ENCODE results near the gene PCDH12. TPM values are rescaled to one million over a fixed set of nuclear protein-coding genes. Genes with fewer than 3 reads are reported as not detected.
A peak's percentile ranks its signal among the peaks of the same experiment; 100 is the strongest.

The PCDH12 gene
- total and polyA plus RNA-seq, 12 donors = 3.6 to 16.6 (median 8.4) TPM

DNA sequence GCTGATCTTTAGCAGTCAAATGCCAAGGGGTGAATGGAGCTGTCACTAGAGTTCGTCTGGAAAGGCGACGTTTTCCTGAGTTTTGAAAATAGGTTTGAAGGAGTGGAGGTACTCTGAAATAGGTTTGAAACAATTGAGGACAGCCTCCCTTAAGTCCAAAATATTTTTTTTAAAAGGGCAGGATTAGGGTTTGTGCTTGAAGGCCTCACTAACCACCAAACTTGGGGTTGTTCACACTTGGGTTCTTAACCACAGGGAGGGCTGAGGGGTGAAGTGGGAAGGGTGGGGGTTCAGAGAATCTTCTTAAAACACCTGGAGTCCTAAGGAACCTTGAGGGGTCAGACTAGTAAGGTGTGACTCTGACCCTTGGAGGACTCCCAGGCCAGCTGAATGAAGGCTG is 3.5 kb upstream of the PCDH12 start:
- Histone ChIP-seq H3K27me3 (no peaks in the 10 kb centered on the region), H3K36me3 (no peaks in the 10 kb centered on the region), H3K4me1 (peaks cover 5 to 50% (median 41%) of the 10 kb centered on the region in 9 donors), H3K4me3 (no peak overlapping the region), H3K27ac (peak overlapping the region in 1 of 10 donors; percentile 72), H3K9me3 (no peaks in the 10 kb centered on the region)
- ATAC-seq (no peak), DNase-seq (no peak)
- TF ChIP-seq, protein P1, sequence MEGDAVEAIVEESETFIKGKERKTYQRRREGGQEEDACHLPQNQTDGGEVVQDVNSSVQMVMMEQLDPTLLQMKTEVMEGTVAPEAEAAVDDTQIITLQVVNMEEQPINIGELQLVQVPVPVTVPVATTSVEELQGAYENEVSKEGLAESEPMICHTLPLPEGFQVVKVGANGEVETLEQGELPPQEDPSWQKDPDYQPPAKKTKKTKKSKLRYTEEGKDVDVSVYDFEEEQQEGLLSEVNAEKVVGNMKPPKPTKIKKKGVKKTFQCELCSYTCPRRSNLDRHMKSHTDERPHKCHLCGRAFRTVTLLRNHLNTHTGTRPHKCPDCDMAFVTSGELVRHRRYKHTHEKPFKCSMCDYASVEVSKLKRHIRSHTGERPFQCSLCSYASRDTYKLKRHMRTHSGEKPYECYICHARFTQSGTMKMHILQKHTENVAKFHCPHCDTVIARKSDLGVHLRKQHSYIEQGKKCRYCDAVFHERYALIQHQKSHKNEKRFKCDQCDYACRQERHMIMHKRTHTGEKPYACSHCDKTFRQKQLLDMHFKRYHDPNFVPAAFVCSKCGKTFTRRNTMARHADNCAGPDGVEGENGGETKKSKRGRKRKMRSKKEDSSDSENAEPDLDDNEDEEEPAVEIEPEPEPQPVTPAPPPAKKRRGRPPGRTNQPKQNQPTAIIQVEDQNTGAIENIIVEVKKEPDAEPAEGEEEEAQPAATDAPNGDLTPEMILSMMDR (IDR thresholded peaks at IDR 0.05) = no peak
- 85 to 91% methylated on average over 3 of the region's 3 CpGs for WGBS, 2 donors
- intact Hi-C loops (cut with DNase I) = loop anchor here in 8 of 10 donors (2.0 to 10.0 kb wide), 9 partner anchors 39 to 271 kb away; partner anchors contain the start of gene DELE1 (in 1 of the 8)

DNA sequence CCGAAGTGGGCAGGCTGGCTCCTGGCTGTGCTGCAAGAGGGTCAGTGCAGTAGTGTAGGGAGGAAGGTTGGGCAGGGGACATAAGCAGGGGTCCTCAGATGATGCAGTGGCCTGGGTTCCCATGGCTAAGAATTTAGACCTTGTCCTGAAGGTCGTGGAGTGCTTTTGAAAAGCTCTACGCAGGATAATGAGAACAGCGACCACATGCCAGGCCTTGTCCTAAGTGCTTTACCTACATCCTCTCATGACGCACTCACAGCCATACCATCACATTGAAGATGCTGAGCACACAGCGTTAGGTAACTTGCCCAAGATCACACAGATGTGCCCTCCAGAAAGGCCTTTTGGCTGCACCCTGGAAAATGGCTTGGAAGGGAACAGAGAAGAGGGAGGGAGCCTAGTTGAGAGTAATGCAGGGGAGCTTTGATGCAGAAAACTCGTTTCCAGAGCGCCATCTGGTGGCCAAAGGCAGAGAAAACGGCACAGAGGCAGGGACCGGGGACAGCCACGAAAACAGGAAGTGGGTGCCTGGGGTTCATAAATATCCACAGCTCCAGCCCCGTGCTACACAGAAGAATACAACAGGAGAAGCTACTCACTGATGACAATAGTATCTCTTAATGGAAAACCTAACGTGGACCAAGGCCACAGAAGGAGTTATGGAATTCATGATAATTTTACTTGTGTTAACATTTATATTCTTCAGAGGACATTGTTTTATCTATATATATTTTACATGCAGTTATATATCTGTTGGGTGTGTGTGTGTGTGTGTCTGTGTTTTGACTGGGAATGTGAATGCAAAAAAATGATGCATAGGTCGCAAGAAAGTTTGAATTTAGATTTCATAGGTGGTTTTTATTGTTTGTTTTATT is 2.7 kb upstream of the PCDH12 start:
- Histone ChIP-seq H3K9me3 (no peaks in the 10 kb centered on the region), H3K4me3 (no peak overlapping the region), H3K4me1 (peaks cover 5 to 55% (median 41%) of the 10 kb centered on the region in 9 donors), H3K36me3 (no peaks in the 10 kb centered on the region), H3K27ac (peak overlapping the region in 8 of 10 donors; percentile 36 to 89 (median 82)), H3K27me3 (no peaks in the 10 kb centered on the region)
- intact Hi-C loops (cut with DNase I) = loop anchor here in 9 of 10 donors (1.0 to 10.0 kb wide), 11 partner anchors 38 to 295 kb away; partner anchors contain the start of gene DELE1 (in 1 of the 9)
- TF ChIP-seq, protein P1 (IDR thresholded peaks at IDR 0.05) = peak; percentile 86 to 95 (median 91)
- ATAC-seq (peak; percentile 78 to 87 (median 82)), DNase-seq (peak; percentile 86 to 92)
- WGBS, 2 donors = 26 to 29% methylated on average over 14 of the region's 14 CpGs

DNA sequence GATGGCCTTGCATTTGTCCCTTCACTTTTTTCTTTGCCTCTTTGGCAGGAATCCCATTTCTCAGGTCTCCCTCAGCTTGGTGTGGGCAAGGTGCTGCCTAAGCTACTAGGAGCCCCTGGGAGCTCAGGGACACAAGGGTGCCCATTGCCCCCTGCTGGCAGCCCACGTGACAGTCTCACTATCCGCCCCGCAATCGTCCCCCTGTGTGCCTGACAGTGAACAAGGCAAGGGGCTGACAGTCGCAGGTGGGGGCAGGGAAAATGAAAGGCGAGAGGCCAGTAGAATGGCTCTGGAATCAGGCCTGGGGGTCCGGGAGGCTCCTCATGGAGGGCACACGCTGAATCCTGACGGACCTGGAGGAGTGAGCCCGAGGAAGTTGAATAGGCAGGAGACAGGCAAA is 2.0 kb upstream of the PCDH12 start:
- TF ChIP-seq, protein P1 (IDR thresholded peaks at IDR 0.05) = peak in 6 of 9 donors; percentile 28 to 49 (median 36)
- Histone ChIP-seq H3K9me3 (no peaks in the 10 kb centered on the region), H3K36me3 (peaks cover 0 to 2% (median 0%) of the 10 kb centered on the region in 9 donors), H3K27me3 (no peaks in the 10 kb centered on the region), H3K4me1 (peaks cover 5 to 60% (median 44%) of the 10 kb centered on the region in 9 donors), H3K4me3 (no peak overlapping the region), H3K27ac (peak overlapping the region in 8 of 10 donors; percentile 36 to 89 (median 82))
- DNase-seq (no peak), ATAC-seq (peak in 2 of 8 donors; percentile 27 to 41)
- intact Hi-C loops (cut with DNase I) = loop anchor here in 9 of 10 donors (1.0 to 10.0 kb wide), 11 partner anchors 38 to 295 kb away; partner anchors contain the start of gene DELE1 (in 1 of the 9)
- WGBS, 2 donors = 49 to 55% methylated on average over 10 of the region's 10 CpGs

DNA sequence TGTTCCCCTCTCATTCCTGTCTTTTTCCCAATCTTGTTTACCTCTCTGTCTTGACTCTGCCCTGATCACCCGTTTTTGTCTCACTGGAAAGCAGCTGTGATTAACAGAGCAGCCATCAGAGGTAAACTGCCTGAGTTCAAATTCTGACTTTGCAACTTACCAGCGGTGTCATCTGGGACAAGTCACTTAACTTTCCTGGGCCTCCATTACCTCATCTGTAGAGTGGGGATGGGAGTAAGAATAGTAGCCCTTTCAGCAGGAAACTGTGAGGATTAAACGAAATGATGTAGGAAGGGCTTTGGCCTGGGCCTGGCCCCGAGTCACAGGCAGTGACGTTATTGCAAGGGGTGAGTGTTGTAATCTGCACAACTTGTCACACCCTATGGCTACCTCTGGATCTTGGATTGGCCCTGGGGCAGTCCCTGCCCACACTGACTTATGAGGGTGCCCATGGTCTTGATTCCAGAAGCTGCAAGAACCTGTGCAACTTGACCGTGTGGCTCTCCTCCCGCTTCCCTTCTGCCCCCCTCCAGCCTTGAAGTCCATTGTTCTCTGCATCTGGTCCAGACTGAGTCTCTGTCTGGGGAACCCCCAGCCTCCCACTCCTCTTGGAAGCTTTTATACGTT is 657 bp upstream of the PCDH12 start:
- H3K4me3 ChIP-seq = peak overlapping the region in 8 of 10 donors; percentile 15 to 60 (median 54)
- H3K9me3 ChIP-seq = no peaks in the 10 kb centered on the region
- H3K27me3 ChIP-seq = no peaks in the 10 kb centered on the region
- H3K27ac ChIP-seq = peak overlapping the region; percentile 59 to 89 (median 83)
- TF ChIP-seq, protein P1 (IDR thresholded peaks at IDR 0.05) = no peak
- ATAC-seq (peak; percentile 20 to 72 (median 58)), DNase-seq (peak in 1 of 2 donors; percentile 48)
- H3K4me1 ChIP-seq = peaks cover 5 to 64% (median 46%) of the 10 kb centered on the region in 9 donors
- intact Hi-C loops (cut with DNase I) = loop anchor here in 8 of 10 donors (2.0 to 10.0 kb wide), 4 partner anchors 36 to 78 kb away; partner anchors contain the start of gene DELE1 (in 5 of the 8)
- H3K36me3 ChIP-seq = peaks cover 0 to 4% (median 0%) of the 10 kb centered on the region in 9 donors
- WGBS, 2 donors = 54 to 69% methylated on average over 8 of the region's 8 CpGs
